Choroid plexus epithelial cell (primary cell): ENCODE data around the gene MYO9A.

Source experiments
- DNase-seq: peaks from one replicate; pipeline ENCODE4 v3.0.0-alpha.2; 2010; ENCODE audit warnings: low read depth
- H3K4me3 ChIP-seq: 2 replicates; pipeline ENCODE4 v1.5.1; 2011; ENCODE audit warnings: low read depth, mild to moderate bottlenecking, control low read depth, low read length, moderate library complexity
- CTCF ChIP-seq: conservative IDR thresholded peaks from 2 replicates; pipeline ENCODE4 v1.5.1; 2011; ENCODE audit warnings: low read depth, mild to moderate bottlenecking, control low read depth, inconsistent platforms, low read length, moderate library complexity

Gene MYO9A

GRCh38 chr15:71970435-71970834 is 147.5 kb downstream of the MYO9A start:
- no peak overlapping the region for H3K4me3 ChIP-seq
- no peak for DNase-seq
- TF ChIP-seq CTCF = no peak

- no peak overlapping the region for H3K4me3 ChIP-seq
- DNase-seq = no peak
- TF ChIP-seq CTCF = no peak
Observed at GRCh38 chr15:71962537-71962936, 155.4 kb downstream of the MYO9A start.

- H3K4me3 ChIP-seq = no peak overlapping the region
- no peak for TF ChIP-seq CTCF
- DNase-seq = peak; percentile 51
Observed at GRCh38 chr15:71957026-71957425, 160.9 kb downstream of the MYO9A start.

- no peak for TF ChIP-seq CTCF
- DNase-seq = no peak
- H3K4me3 ChIP-seq = no peak overlapping the region
Observed at GRCh38 chr15:71951134-71951533, 166.8 kb downstream of the MYO9A start.

- H3K4me3 ChIP-seq = no peak overlapping the region
- TF ChIP-seq CTCF = no peak
- no peak for DNase-seq
Observed at GRCh38 chr15:71945012-71945411, 172.9 kb downstream of the MYO9A start.

GRCh38 chr15:71943806-71944205 is 174.1 kb downstream of the MYO9A start:
- no peak overlapping the region for H3K4me3 ChIP-seq
- peak; percentile 13 for DNase-seq
- no peak for TF ChIP-seq CTCF

- no peak for TF ChIP-seq CTCF
- H3K4me3 ChIP-seq = no peak overlapping the region
- DNase-seq = no peak
Observed at GRCh38 chr15:71939981-71940588, 177.9 kb downstream of the MYO9A start.
